ENCODE measurements around the gene LMF2. TPM values are rescaled to one million over a fixed set of nuclear protein-coding genes. Genes with fewer than 3 reads are reported as not detected.

LMF2 gene
- polyA plus RNA-seq, 1 experiment, result 111 TPM

DNA sequence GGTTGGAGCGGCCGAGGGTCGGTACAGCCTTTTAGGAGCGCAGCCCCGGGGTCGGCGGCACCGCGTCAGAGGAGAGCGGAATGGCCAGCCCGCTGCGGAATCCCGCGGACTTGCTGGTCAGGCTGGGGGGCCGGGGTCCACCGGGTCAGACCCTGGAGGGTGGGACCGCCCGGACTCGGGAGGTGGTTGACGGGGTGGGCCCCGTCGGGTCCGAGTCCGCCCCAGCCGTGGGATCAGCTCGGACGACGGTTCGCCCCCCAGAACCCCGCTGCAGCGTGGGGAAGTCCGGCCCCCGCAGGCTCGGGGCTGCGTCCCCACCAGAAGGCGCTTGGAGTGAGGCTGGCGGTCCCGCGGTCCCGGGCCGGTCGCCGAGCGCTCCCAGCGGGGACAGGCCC, 26.5 kb downstream of the LMF2 start:
- ChIA-PET POLR2A (interaction anchor here (0.6 kb wide), 1 partner anchor 177 kb away, joined by 3 read pairs; no protein-coding TSS in a partner anchor), CTCF (interaction anchor here (1.3 kb wide), 1 partner anchor 16 kb away, joined by 3 read pairs; no protein-coding TSS in a partner anchor)
- DNase-seq (ENCODE audit: low read depth), result no peak
- TF ChIP-seq, protein P1, sequence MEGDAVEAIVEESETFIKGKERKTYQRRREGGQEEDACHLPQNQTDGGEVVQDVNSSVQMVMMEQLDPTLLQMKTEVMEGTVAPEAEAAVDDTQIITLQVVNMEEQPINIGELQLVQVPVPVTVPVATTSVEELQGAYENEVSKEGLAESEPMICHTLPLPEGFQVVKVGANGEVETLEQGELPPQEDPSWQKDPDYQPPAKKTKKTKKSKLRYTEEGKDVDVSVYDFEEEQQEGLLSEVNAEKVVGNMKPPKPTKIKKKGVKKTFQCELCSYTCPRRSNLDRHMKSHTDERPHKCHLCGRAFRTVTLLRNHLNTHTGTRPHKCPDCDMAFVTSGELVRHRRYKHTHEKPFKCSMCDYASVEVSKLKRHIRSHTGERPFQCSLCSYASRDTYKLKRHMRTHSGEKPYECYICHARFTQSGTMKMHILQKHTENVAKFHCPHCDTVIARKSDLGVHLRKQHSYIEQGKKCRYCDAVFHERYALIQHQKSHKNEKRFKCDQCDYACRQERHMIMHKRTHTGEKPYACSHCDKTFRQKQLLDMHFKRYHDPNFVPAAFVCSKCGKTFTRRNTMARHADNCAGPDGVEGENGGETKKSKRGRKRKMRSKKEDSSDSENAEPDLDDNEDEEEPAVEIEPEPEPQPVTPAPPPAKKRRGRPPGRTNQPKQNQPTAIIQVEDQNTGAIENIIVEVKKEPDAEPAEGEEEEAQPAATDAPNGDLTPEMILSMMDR (IDR thresholded peaks at IDR 0.05; ENCODE audit: insufficient read depth, low read depth, low read length), result no peak
- Histone ChIP-seq H3K4me3 (ENCODE audit: low read depth, low read length) (peak overlapping the region; percentile 77), H3K27me3 (ENCODE audit: control insufficient read depth, insufficient read depth, low read length) (peaks cover 8% of the 10 kb centered on the region; the same call in 1 of the 2 replicates), H3K36me3 (ENCODE audit: control insufficient read depth, insufficient read depth, low read length) (peaks cover 8% of the 10 kb centered on the region; the same call in 1 of the 2 replicates)

DNA sequence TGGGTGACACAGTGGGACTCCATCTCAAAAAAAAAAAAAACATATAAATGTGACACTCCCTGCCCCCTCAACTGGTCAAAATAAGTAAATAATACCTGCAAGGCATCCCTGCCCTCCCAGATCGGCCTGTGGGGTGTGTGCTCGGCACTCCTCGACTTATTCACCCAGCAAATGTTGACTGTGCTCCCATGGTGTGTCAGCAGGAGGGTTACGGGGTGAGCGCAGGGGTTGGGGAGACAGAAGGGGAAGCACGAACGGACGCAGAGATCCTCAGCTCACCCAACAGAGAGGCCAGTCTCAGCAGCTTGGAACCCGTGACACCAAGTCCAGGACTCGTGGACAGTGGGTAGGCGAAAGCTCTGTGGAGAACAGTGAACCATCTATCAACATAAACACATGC, 27.8 kb downstream of the LMF2 start:
- DNase-seq (ENCODE audit: low read depth), result no peak
- TF ChIP-seq, protein P1 (IDR thresholded peaks at IDR 0.05; ENCODE audit: insufficient read depth, low read depth, low read length), result no peak
- ChIA-PET CTCF (interaction anchor here (0.8 to 1.1 kb wide), 2 partner anchors 18 to 23 kb away, joined by 3 read pairs; no protein-coding TSS in a partner anchor), POLR2A (no interaction called here)
- no peak overlapping the region for H3K4me3 ChIP-seq (ENCODE audit: low read depth, low read length)
- H3K36me3 ChIP-seq (ENCODE audit: control insufficient read depth, insufficient read depth, low read length), result peaks cover 8% of the 10 kb centered on the region; the same call in 1 of the 2 replicates
- H3K27me3 ChIP-seq (ENCODE audit: control insufficient read depth, insufficient read depth, low read length), result peaks cover 8% of the 10 kb centered on the region; the same call in 1 of the 2 replicates

DNA sequence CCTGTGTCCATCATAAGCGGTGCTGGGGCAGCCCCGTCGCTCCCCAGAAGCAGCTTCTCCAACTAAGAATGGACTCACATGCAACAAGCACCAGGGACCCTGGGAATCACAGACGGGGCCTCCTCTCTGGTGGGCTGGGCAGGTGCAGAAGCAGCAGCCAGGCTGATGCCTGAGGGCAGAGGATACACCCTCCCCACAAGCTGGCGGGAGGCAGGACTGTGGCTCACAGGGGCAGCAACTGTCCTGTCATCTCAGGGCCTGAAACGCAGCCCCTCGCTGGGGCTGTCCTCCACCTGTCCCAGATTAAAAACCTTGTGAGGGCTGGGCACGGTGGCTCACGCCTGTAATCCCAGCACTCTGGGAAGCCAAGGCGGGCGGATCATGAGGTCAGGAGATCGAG, 29.6 kb downstream of the LMF2 start:
- ChIA-PET CTCF (interaction anchor here (0.9 to 1.7 kb wide), 2 partner anchors 20 to 34 kb away, joined by 3 to 5 read pairs; no protein-coding TSS in a partner anchor), POLR2A (no interaction called here)
- TF ChIP-seq, protein P1 (IDR thresholded peaks at IDR 0.05; ENCODE audit: insufficient read depth, low read depth, low read length), result no peak
- DNase-seq (ENCODE audit: low read depth), result no peak
- Histone ChIP-seq H3K36me3 (ENCODE audit: control insufficient read depth, insufficient read depth, low read length) (peaks cover 5% of the 10 kb centered on the region), H3K4me3 (ENCODE audit: low read depth, low read length) (no peak overlapping the region), H3K27me3 (ENCODE audit: control insufficient read depth, insufficient read depth, low read length) (peaks cover 8% of the 10 kb centered on the region; the same call in 1 of the 2 replicates)

DNA sequence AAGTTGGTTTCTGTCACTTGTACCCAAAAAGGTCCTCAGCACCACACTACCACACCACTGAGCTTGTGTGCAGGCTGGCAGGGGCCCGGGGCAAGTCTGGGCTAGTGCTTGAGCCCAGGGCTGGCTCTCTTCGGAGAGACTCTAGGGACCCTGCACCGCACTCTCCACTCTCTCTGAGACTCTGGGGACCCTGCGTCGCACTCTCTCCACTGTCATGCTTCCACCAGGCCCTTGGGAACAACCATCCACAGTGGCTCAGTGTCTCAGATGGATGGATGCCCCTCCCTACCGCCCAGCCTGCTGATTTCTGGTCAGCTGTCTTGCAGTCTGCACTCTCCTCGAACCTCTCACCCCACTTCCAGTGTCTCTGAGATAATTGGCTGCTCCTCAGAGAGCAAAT, 30.6 kb downstream of the LMF2 start:
- no peak for DNase-seq (ENCODE audit: low read depth)
- TF ChIP-seq, protein P1 (IDR thresholded peaks at IDR 0.05; ENCODE audit: insufficient read depth, low read depth, low read length), result no peak
- peaks cover 3% of the 10 kb centered on the region for H3K36me3 ChIP-seq (ENCODE audit: control insufficient read depth, insufficient read depth, low read length)
- POLR2A ChIA-PET, result no interaction called here
- CTCF ChIA-PET, result interaction anchor here (1.7 kb wide), 1 partner anchor 21 kb away, joined by 5 read pairs; no protein-coding TSS in a partner anchor
- H3K4me3 ChIP-seq (ENCODE audit: low read depth, low read length), result no peak overlapping the region
- H3K27me3 ChIP-seq (ENCODE audit: control insufficient read depth, insufficient read depth, low read length), result peaks cover 8% of the 10 kb centered on the region; the same call in 1 of the 2 replicates

DNA sequence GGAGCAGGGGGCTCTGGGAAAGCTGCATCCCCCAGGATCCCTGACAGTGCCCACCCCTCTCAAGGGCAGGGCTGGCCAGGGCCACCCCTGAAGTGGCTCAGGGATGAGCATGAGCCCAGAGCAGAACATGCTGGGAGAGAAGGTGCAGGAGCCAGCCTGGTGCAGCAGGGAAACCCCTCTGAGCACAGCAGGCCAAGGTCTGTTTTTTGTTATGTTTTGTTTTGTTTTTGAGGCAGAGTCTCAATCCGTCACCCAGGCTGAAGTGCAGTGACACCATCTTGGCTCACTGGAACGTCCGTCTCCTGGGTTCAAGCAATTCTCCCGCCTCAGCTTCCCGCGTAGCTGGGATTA, 31.9 kb downstream of the LMF2 start:
- peaks cover 5% of the 10 kb centered on the region for H3K36me3 ChIP-seq (ENCODE audit: control insufficient read depth, insufficient read depth, low read length)
- ChIA-PET POLR2A (no interaction called here), CTCF (no interaction called here)
- H3K27me3 ChIP-seq (ENCODE audit: control insufficient read depth, insufficient read depth, low read length), result peaks cover 8% of the 10 kb centered on the region; the same call in 1 of the 2 replicates
- no peak for DNase-seq (ENCODE audit: low read depth)
- TF ChIP-seq, protein P1 (IDR thresholded peaks at IDR 0.05; ENCODE audit: insufficient read depth, low read depth, low read length), result no peak
- H3K4me3 ChIP-seq (ENCODE audit: low read depth, low read length), result no peak overlapping the region

All from BJ (cell line).